Neural cell (in vitro differentiated cells): ENCODE results near the gene TLE2.

Source experiments
- EP300 ChIP-seq: fragments of 450-650 bp; conservative IDR thresholded peaks from 2 replicates; pipeline ENCODE4 v1.6.1; 2014; ENCODE audit warnings: antibody characterized with exemption, mild to moderate bottlenecking, moderate library complexity; ENCODE audit not compliant: poor library complexity, severe bottlenecking
- MXI1 ChIP-seq: fragments of 450-650 bp; conservative IDR thresholded peaks from 2 replicates; pipeline ENCODE4 v1.6.1; 2014; ENCODE audit warnings: antibody characterized with exemption, mild to moderate bottlenecking; ENCODE audit not compliant: poor library complexity, severe bottlenecking
- SMC3 ChIP-seq: fragments of 450-650 bp; conservative IDR thresholded peaks from 2 replicates; pipeline ENCODE4 v1.6.1; 2014; ENCODE audit warnings: antibody characterized with exemption, mild to moderate bottlenecking, moderate library complexity; ENCODE audit not compliant: poor library complexity
- TAF1 ChIP-seq: IDR thresholded peaks from 2 replicates; pipeline ENCODE4 v1.6.1; 2012; ENCODE audit warnings: low read depth
- TF ChIP-seq, protein P1 (sequence below): fragments of 450-650 bp; IDR thresholded peaks from 2 replicates; pipeline ENCODE4 v1.5.1; 2014; ENCODE audit warnings: antibody characterized with exemption, mild to moderate bottlenecking, moderate library complexity; ENCODE audit not compliant: poor library complexity, severe bottlenecking

GRCh38 chr19:3066482-3067049, 37.5 kb upstream of the TLE2 start:
- TF ChIP-seq, protein P1, sequence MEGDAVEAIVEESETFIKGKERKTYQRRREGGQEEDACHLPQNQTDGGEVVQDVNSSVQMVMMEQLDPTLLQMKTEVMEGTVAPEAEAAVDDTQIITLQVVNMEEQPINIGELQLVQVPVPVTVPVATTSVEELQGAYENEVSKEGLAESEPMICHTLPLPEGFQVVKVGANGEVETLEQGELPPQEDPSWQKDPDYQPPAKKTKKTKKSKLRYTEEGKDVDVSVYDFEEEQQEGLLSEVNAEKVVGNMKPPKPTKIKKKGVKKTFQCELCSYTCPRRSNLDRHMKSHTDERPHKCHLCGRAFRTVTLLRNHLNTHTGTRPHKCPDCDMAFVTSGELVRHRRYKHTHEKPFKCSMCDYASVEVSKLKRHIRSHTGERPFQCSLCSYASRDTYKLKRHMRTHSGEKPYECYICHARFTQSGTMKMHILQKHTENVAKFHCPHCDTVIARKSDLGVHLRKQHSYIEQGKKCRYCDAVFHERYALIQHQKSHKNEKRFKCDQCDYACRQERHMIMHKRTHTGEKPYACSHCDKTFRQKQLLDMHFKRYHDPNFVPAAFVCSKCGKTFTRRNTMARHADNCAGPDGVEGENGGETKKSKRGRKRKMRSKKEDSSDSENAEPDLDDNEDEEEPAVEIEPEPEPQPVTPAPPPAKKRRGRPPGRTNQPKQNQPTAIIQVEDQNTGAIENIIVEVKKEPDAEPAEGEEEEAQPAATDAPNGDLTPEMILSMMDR: no peak
- TF ChIP-seq MXI1 (no peak), SMC3 (no peak), EP300 (no peak), TAF1 (no peak)
